ENCODE measurements around the gene ENGASE.

Gene ENGASE

GRCh38 chr17:79064026-79064425 lies 10.6 kb upstream of the ENGASE start:
- Histone ChIP-seq H3K4ac (ENCODE audit: low read depth, low read length) (no peak overlapping the region), H2AK5ac (ENCODE audit: low read length) (no peak overlapping the region), H3K27me3 (ENCODE audit: insufficient read depth, low read length, poor library complexity) (no peaks in the 10 kb centered on the region), H3K79me2 (ENCODE audit: control insufficient read depth, insufficient read depth, low read length) (no peaks in the 10 kb centered on the region), H3K36me3 (ENCODE audit: control insufficient read depth, insufficient read depth, low read length) (no peaks in the 10 kb centered on the region), H3K56ac (ENCODE audit: low read length) (no peak overlapping the region), H3K23ac (ENCODE audit: low read length) (no peak overlapping the region), H2BK15ac (replicated peaks; ENCODE audit: low read depth) (no peak overlapping the region), H3K9ac (ENCODE audit: low read length) (no peak overlapping the region), H2BK120ac (ENCODE audit: low read depth, low read length) (no peak overlapping the region), H3K18ac (ENCODE audit: low read length) (no peak overlapping the region), H3K4me1 (ENCODE audit: control insufficient read depth, low read depth, low read length) (no peaks in the 10 kb centered on the region), H3K79me1 (ENCODE audit: low read length) (no peaks in the 10 kb centered on the region), H4K8ac (ENCODE audit: low read depth, low read length) (no peak overlapping the region), H3K4me3 (ENCODE audit: low read length) (no peak overlapping the region), H4K5ac (ENCODE audit: low read length) (no peak overlapping the region), H3K27ac (ENCODE audit: low read depth, low read length) (no peak overlapping the region), H2BK5ac (ENCODE audit: low read length) (no peak overlapping the region), H3K4me2 (ENCODE audit: low read length) (no peak overlapping the region)
- DNase-seq = no peak
- WGBS (ENCODE audit: extremely low coverage, insufficient coverage, low lambda C conversion rate) = no CpG with 5 or more reads among the region's 4 CpGs

DNA sequence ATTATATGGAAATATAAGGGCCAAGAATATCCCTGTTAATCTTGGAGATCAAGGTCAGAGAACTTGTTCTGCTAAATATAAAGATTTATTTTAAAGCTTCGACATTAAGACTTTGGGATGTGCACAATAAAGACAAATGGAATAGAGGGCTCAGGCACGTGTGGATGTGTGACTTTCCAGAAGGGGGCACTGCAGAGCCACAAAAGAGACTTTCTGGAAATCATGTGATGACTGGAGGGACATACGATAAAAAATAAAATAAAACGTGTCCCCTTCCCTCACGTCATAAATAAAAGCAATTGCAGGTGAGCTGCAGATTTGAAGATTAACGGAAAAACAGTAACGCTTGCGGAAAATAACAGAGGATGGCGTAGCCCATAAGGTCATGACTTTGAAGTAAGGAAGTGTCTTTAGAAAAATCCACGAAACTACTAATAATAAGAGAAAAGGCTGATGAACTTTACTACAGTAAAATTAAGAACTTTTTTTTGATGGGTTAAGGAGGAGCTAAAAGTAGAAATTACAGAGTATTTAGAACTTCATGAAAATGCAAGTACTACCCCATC lies 9.4 kb upstream of the ENGASE start:
- no peak overlapping the region for H4K5ac ChIP-seq (ENCODE audit: low read length)
- H3K4me2 ChIP-seq (ENCODE audit: low read length) = no peak overlapping the region
- no peak overlapping the region for H3K18ac ChIP-seq (ENCODE audit: low read length)
- no peaks in the 10 kb centered on the region for H3K79me1 ChIP-seq (ENCODE audit: low read length)
- H3K23ac ChIP-seq (ENCODE audit: low read length) = no peak overlapping the region
- WGBS (ENCODE audit: extremely low coverage, insufficient coverage, low lambda C conversion rate) = no CpG with 5 or more reads among the region's 10 CpGs
- no peak overlapping the region for H2BK120ac ChIP-seq (ENCODE audit: low read depth, low read length)
- H3K79me2 ChIP-seq (ENCODE audit: control insufficient read depth, insufficient read depth, low read length) = no peaks in the 10 kb centered on the region
- H3K4ac ChIP-seq (ENCODE audit: low read depth, low read length) = no peak overlapping the region
- H3K4me1 ChIP-seq (ENCODE audit: control insufficient read depth, low read depth, low read length) = no peaks in the 10 kb centered on the region
- H3K56ac ChIP-seq (ENCODE audit: low read length) = no peak overlapping the region
- H2BK5ac ChIP-seq (ENCODE audit: low read length) = no peak overlapping the region
- no peak overlapping the region for H2AK5ac ChIP-seq (ENCODE audit: low read length)
- H3K27me3 ChIP-seq (ENCODE audit: insufficient read depth, low read length, poor library complexity) = no peaks in the 10 kb centered on the region
- no peak overlapping the region for H4K8ac ChIP-seq (ENCODE audit: low read depth, low read length)
- H3K4me3 ChIP-seq (ENCODE audit: low read length) = no peak overlapping the region
- H2BK15ac ChIP-seq (replicated peaks; ENCODE audit: low read depth) = no peak overlapping the region
- H3K27ac ChIP-seq (ENCODE audit: low read depth, low read length) = no peak overlapping the region
- peak; percentile 61 for DNase-seq
- H3K9ac ChIP-seq (ENCODE audit: low read length) = no peak overlapping the region
- no peaks in the 10 kb centered on the region for H3K36me3 ChIP-seq (ENCODE audit: control insufficient read depth, insufficient read depth, low read length)

DNA sequence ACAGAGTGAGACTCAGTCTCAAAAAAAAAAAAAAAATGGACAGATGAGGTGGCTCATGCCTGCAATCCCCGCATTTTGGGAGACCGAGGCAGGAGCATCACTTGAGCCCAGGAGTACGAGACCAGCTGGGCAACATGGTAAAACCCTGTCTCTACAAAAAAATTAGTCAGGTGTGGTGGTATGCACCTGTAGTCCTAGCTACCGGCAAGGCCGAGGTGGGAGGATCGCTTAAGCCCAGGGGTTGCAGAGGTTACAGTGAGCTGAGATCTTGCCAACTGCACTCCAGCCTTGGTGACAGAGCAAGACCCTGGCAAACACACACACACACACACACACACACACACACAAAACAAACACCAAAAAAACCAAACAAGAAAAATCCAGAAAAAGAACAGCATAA lies 7.7 kb upstream of the ENGASE start:
- H3K27ac ChIP-seq (ENCODE audit: low read depth, low read length) = no peak overlapping the region
- WGBS (ENCODE audit: extremely low coverage, insufficient coverage, low lambda C conversion rate) = no CpG with 5 or more reads among the region's 6 CpGs

DNA sequence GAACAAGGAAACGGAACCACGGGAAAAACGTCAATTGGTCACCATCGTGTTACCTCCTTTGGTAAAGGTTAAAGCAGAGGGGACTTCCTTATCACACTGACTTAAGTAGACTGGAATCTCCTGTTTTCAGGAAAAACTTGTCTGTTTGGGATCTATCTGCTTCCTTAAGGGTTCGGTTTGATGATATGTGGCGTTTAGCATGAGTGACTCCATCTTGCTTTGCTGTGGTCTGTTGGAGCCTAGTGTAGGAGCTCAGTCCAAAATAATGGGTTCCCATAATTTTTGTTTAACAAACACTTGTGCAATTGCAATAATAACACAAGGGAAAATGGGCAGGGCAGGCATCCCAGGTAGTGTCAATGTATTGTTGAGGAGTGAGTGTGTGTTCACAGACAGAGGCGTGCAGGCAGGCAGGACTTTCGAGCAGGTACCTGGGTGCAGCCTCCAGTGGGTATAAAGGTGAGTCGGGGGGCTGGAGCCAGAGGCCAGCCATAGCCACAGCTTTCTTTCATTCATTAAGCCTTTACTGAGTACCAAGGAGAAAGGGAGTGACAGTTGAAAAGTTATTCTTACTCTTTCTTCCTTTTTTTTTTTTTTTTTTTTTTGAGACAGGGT lies 4.3 kb upstream of the ENGASE start:
- Histone ChIP-seq H2BK5ac (ENCODE audit: low read length) (no peak overlapping the region), H2AK5ac (ENCODE audit: low read length) (no peak overlapping the region), H3K27me3 (ENCODE audit: insufficient read depth, low read length, poor library complexity) (no peaks in the 10 kb centered on the region), H3K18ac (ENCODE audit: low read length) (no peak overlapping the region), H3K4ac (ENCODE audit: low read depth, low read length) (no peak overlapping the region), H3K4me3 (ENCODE audit: low read length) (no peak overlapping the region), H3K23ac (ENCODE audit: low read length) (no peak overlapping the region), H2BK15ac (replicated peaks; ENCODE audit: low read depth) (no peak overlapping the region), H2BK120ac (ENCODE audit: low read depth, low read length) (no peak overlapping the region), H3K36me3 (ENCODE audit: control insufficient read depth, insufficient read depth, low read length) (no peaks in the 10 kb centered on the region), H3K4me1 (ENCODE audit: control insufficient read depth, low read depth, low read length) (peaks cover under 1% of the 10 kb centered on the region), H3K79me1 (ENCODE audit: low read length) (no peaks in the 10 kb centered on the region), H3K9ac (ENCODE audit: low read length) (no peak overlapping the region), H3K27ac (ENCODE audit: low read depth, low read length) (no peak overlapping the region), H4K8ac (ENCODE audit: low read depth, low read length) (no peak overlapping the region), H3K56ac (ENCODE audit: low read length) (no peak overlapping the region), H4K5ac (ENCODE audit: low read length) (no peak overlapping the region), H3K79me2 (ENCODE audit: control insufficient read depth, insufficient read depth, low read length) (no peaks in the 10 kb centered on the region), H3K4me2 (ENCODE audit: low read length) (no peak overlapping the region)
- no CpG with 5 or more reads among the region's 9 CpGs for WGBS (ENCODE audit: extremely low coverage, insufficient coverage, low lambda C conversion rate)
- no peak for DNase-seq

More for the DNA sequence above, 7.7 kb upstream of the ENGASE start:
- Histone ChIP-seq H3K56ac (ENCODE audit: low read length) (no peak overlapping the region), H3K9ac (ENCODE audit: low read length) (no peak overlapping the region), H3K79me1 (ENCODE audit: low read length) (no peaks in the 10 kb centered on the region), H3K18ac (ENCODE audit: low read length) (no peak overlapping the region), H2AK5ac (ENCODE audit: low read length) (no peak overlapping the region), H4K8ac (ENCODE audit: low read depth, low read length) (no peak overlapping the region), H3K23ac (ENCODE audit: low read length) (no peak overlapping the region), H3K4me1 (ENCODE audit: control insufficient read depth, low read depth, low read length) (no peaks in the 10 kb centered on the region), H3K36me3 (ENCODE audit: control insufficient read depth, insufficient read depth, low read length) (no peaks in the 10 kb centered on the region), H2BK120ac (ENCODE audit: low read depth, low read length) (no peak overlapping the region), H3K79me2 (ENCODE audit: control insufficient read depth, insufficient read depth, low read length) (no peaks in the 10 kb centered on the region), H3K4me2 (ENCODE audit: low read length) (no peak overlapping the region), H2BK15ac (replicated peaks; ENCODE audit: low read depth) (no peak overlapping the region), H3K4ac (ENCODE audit: low read depth, low read length) (no peak overlapping the region), H3K4me3 (ENCODE audit: low read length) (no peak overlapping the region), H3K27me3 (ENCODE audit: insufficient read depth, low read length, poor library complexity) (no peaks in the 10 kb centered on the region), H2BK5ac (ENCODE audit: low read length) (no peak overlapping the region), H4K5ac (ENCODE audit: low read length) (no peak overlapping the region)
- no peak for DNase-seq

DNA sequence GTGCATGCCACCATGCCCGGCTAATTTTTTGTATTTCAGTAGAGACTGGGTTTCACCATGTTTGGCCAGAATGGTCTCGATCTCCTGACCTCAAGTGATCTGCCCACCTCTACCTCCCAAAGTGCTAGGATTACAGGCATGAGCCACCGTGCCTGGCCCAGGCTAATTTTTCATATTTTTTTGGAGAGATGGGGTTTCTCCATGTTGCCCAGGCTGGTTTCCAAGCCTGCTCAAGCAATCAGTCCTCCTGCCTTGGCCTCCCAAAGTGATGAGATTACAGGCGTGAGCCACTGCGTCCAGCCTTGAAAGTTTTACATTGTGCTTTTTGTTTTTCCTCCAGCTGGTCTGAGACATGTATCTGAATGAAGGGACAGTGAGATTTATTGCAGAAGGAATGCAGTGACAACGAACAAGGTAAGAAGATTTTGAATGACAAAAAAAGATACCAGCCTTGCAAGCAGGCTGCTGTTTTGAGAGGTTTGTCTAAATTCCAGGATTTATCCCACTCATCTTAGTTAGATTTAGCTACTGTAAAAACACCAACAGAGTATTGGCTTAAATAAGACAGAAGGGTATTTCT lies 3.4 kb upstream of the ENGASE start:
- Histone ChIP-seq H3K4me3 (ENCODE audit: low read length) (no peak overlapping the region), H3K36me3 (ENCODE audit: control insufficient read depth, insufficient read depth, low read length) (no peaks in the 10 kb centered on the region), H2AK5ac (ENCODE audit: low read length) (no peak overlapping the region), H3K4ac (ENCODE audit: low read depth, low read length) (no peak overlapping the region), H2BK15ac (replicated peaks; ENCODE audit: low read depth) (no peak overlapping the region), H3K4me2 (ENCODE audit: low read length) (no peak overlapping the region), H3K27ac (ENCODE audit: low read depth, low read length) (no peak overlapping the region), H3K56ac (ENCODE audit: low read length) (no peak overlapping the region), H3K23ac (ENCODE audit: low read length) (no peak overlapping the region), H3K79me2 (ENCODE audit: control insufficient read depth, insufficient read depth, low read length) (no peaks in the 10 kb centered on the region), H4K8ac (ENCODE audit: low read depth, low read length) (no peak overlapping the region), H2BK120ac (ENCODE audit: low read depth, low read length) (no peak overlapping the region), H3K4me1 (ENCODE audit: control insufficient read depth, low read depth, low read length) (peaks cover 4% of the 10 kb centered on the region), H4K5ac (ENCODE audit: low read length) (no peak overlapping the region), H3K27me3 (ENCODE audit: insufficient read depth, low read length, poor library complexity) (no peaks in the 10 kb centered on the region), H3K18ac (ENCODE audit: low read length) (no peak overlapping the region), H2BK5ac (ENCODE audit: low read length) (no peak overlapping the region), H3K9ac (ENCODE audit: low read length) (no peak overlapping the region), H3K79me1 (ENCODE audit: low read length) (no peaks in the 10 kb centered on the region)
- DNase-seq = no peak
- no CpG with 5 or more reads among the region's 6 CpGs for WGBS (ENCODE audit: extremely low coverage, insufficient coverage, low lambda C conversion rate)

Measured in mesendoderm (in vitro differentiated cells).